Osteocyte (in vitro differentiated cells): ENCODE measurements around the gene LCN9. TPM values are rescaled to one million over a fixed set of nuclear protein-coding genes. Genes with fewer than 3 reads are reported as not detected.

ENCODE experiments used
- DNase-seq: peaks from one replicate; pipeline ENCODE4 v3.0.0; 2021; ENCODE audit warnings: mixed read lengths; ENCODE audit not compliant: unreplicated experiment; ENCODE audit errors: extremely low spot score
- H3K27ac Mint-ChIP-seq: one replicate; pipeline ENCODE4 v1.8.0; 2021; ENCODE audit warnings: mild to moderate bottlenecking, mixed read lengths; ENCODE audit not compliant: unreplicated experiment
- H3K27me3 Mint-ChIP-seq: one replicate; pipeline ENCODE4 v1.8.0; 2021; ENCODE audit warnings: mixed read lengths; ENCODE audit not compliant: unreplicated experiment
- H3K36me3 Mint-ChIP-seq: one replicate; pipeline ENCODE4 v1.8.0; 2021; ENCODE audit warnings: mixed read lengths; ENCODE audit not compliant: unreplicated experiment
- H3K4me1 Mint-ChIP-seq: one replicate; pipeline ENCODE4 v1.8.0; 2021; ENCODE audit warnings: mixed read lengths; ENCODE audit not compliant: unreplicated experiment
- H3K4me3 Mint-ChIP-seq: one replicate; pipeline ENCODE4 v1.8.0; 2021; ENCODE audit warnings: mild to moderate bottlenecking, moderate library complexity, mixed read lengths; ENCODE audit not compliant: unreplicated experiment
- H3K9me3 Mint-ChIP-seq: one replicate; pipeline ENCODE4 v1.8.0; 2021; ENCODE audit warnings: mixed read lengths; ENCODE audit not compliant: unreplicated experiment
- CTCF ChIP-seq: fragments of 200-600 bp; sonication (generic); IDR thresholded peaks from 2 replicates; pipeline ENCODE4 v1.5.0; 2021; ENCODE audit warnings: antibody characterized with exemption, mild to moderate bottlenecking, moderate library complexity
- total RNA-seq: library from RNA; stranded (reverse); gene quantifications from 2 replicates; pipeline ENCODE4 v1.2.1, GENCODE V29; 2021

LCN9 gene
- total RNA-seq, 1 donor from 2014 or later: not detected

- Mint-ChIP-seq H3K27ac (no peak within 1 kb of the TSS), H3K4me1 (peaks cover 2% of the 10 kb centered on the region), H3K9me3 (peaks cover 13% of the 10 kb centered on the region), H3K36me3 (no peaks in the 10 kb centered on the region), H3K4me3 (no peak within 1 kb of the TSS), H3K27me3 (peaks cover 10% of the 10 kb centered on the region)
- TF ChIP-seq CTCF: no peak
- DNase-seq: peak; percentile 60
These were observed 23.9 kb upstream of the LCN9 start, which contains the start of gene GLT6D1 for GRCh38 chr9:135639196-135639595. Gene GLT6D1, minus strand, starts transcription at chr9:135639540. Its CDS starts 353 bp downstream, at chr9:135639187.

GRCh38 chr9:135641047-135641446 lies 22.1 kb upstream of the LCN9 start:
- peaks cover 4% of the 10 kb centered on the region for H3K27me3 Mint-ChIP-seq
- H3K36me3 Mint-ChIP-seq: no peaks in the 10 kb centered on the region
- TF ChIP-seq CTCF: no peak
- no peak overlapping the region for H3K4me3 Mint-ChIP-seq
- peaks cover 27% of the 10 kb centered on the region for H3K9me3 Mint-ChIP-seq
- H3K4me1 Mint-ChIP-seq: peaks cover 2% of the 10 kb centered on the region
- peak; percentile 21 for DNase-seq
- H3K27ac Mint-ChIP-seq: no peak overlapping the region

- Mint-ChIP-seq H3K27me3 (no peaks in the 10 kb centered on the region), H3K27ac (no peak overlapping the region), H3K9me3 (peaks cover 28% of the 10 kb centered on the region), H3K36me3 (no peaks in the 10 kb centered on the region), H3K4me1 (peaks cover 2% of the 10 kb centered on the region), H3K4me3 (no peak overlapping the region)
- DNase-seq: no peak
- no peak for TF ChIP-seq CTCF
These were observed 21.4 kb upstream of the LCN9 start for GRCh38 chr9:135641745-135642144.

- H3K4me3 Mint-ChIP-seq: no peak overlapping the region
- peaks cover 46% of the 10 kb centered on the region for H3K9me3 Mint-ChIP-seq
- H3K27ac Mint-ChIP-seq: no peak overlapping the region
- TF ChIP-seq CTCF: no peak
- peaks cover 2% of the 10 kb centered on the region for H3K4me1 Mint-ChIP-seq
- peak; percentile 49 for DNase-seq
- H3K27me3 Mint-ChIP-seq: no peaks in the 10 kb centered on the region
- no peaks in the 10 kb centered on the region for H3K36me3 Mint-ChIP-seq
These were observed 18.4 kb upstream of the LCN9 start for GRCh38 chr9:135644631-135645218.

GRCh38 chr9:135647884-135648283 lies 15.2 kb upstream of the LCN9 start:
- TF ChIP-seq CTCF: no peak
- no peak overlapping the region for H3K27ac Mint-ChIP-seq
- H3K4me1 Mint-ChIP-seq: no peaks in the 10 kb centered on the region
- H3K36me3 Mint-ChIP-seq: no peaks in the 10 kb centered on the region
- peaks cover 50% of the 10 kb centered on the region for H3K9me3 Mint-ChIP-seq
- DNase-seq: no peak
- H3K4me3 Mint-ChIP-seq: no peak overlapping the region
- no peaks in the 10 kb centered on the region for H3K27me3 Mint-ChIP-seq
